Measurements from ENCODE around the gene ACYP2.
"Not testable (repeated sequence)": the region's sequence is repeated elsewhere in the genome, so short reads cannot be mapped to it uniquely, and the experiment has no call there.

ACYP2 gene

DNA sequence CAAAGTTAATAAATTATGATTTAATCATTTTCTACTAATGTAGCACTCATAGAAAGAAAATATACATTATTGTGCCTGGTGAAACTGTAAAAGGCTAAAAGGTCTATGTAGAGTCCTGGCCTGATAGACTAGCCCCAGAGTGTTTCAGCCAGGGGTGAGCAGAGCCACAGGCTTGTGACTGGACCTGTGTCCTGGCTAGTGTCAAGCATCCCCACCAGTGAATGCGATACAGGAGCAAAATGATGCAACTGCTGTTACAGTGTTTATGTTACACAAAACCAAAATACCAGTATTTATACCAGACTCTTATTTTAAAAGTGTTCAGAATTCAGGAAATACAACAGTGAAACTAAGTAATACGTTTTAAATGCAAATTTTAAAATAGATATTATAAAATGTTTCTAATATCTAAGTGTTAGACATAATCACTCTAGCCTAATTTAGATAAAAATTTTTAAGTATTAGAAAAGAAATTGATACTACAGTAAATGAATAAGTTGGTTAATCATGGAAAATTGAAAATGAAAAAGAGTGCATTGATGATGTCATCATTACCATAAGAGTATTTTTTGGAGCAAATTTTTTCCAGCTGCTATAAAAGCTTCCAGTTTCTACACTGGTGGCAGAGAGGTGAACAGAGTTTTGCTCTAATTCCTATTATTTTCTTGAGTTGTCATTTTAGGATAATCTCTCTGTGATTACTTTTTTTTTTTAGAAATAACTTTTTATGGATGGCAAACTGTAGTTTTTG lies 146.8 kb downstream of the ACYP2 start:
- DNase-seq = no peak

GRCh38 chr2:54265081-54265480 lies 149.7 kb downstream of the ACYP2 start:
- DNase-seq = not testable (repeated sequence)

GRCh38 chr2:54267577-54267976 lies 152.2 kb downstream of the ACYP2 start:
- no peak for DNase-seq

DNA sequence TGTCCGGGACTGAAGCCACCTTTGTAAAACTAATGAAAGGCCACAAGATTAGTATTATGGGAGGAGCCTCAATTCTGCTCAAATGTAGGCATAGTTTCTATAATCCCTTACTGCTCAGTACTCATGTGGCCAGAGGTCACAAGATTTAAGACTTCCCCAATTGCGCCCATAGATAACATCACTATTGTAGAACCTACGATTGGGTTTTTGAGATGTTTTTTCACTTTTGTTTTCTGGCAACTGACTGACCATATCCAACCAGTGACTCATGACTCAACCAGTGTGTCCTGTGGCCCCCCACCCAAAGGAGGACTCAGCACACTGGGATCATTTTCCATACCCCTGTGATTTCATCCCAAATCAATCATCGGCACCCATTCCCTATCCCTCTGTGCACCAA lies 155.8 kb downstream of the ACYP2 start:
- no peak for DNase-seq

- DNase-seq = no peak
These were observed 156.6 kb downstream of the ACYP2 start for GRCh38 chr2:54271843-54272627.

- peak in 5 of 56 donors; percentile 2 to 44 (median 9) for DNase-seq
These were observed 159.4 kb downstream of the ACYP2 start for GRCh38 chr2:54274781-54275242.

GRCh38 chr2:54275541-54275940 lies 160.1 kb downstream of the ACYP2 start:
- no peak for DNase-seq

GRCh38 chr2:54279385-54279784 lies 164.0 kb downstream of the ACYP2 start:
- no peak for DNase-seq

DNA sequence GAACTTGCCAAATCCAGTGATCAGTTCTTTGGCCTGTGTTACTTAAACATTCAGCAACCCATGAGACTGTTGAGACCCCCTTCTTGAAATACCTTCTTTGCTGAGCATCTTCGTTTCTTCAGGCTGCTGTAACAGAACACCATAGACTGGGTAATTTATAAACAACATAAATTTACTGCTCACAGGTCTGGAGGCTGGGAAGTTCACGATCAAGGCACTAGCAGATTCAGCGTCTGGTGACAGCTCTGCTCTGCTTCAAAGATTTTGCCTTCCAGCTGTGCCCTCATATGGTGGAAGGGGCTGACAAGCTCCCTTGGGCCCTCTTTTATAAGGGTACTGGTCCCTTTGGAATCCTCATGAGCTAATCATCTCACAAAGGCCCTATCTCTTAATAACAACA lies 169.4 kb downstream of the ACYP2 start:
- no peak for DNase-seq

GRCh38 chr2:54285451-54285850 lies 170.0 kb downstream of the ACYP2 start:
- peak in 1 of 56 donors; percentile 11 for DNase-seq

DNA sequence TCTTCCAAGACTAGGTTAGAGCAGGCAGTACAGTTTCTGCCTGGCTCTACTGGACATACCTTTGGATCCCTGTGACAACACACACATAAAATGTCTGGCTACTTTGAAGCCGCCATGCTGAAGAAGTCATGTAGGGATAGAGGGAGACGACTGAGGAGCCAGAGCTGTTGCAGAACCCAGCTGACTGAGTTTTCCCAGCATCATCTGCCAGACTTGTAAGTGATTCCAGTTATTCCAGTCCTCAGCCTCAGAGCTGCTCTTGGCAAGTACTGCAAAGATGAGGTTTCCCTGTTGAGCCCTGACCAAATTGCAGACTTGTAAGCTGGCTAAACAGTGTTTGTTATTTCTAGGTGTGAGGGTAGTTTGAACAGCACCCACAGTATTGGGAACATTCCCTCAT lies 172.1 kb downstream of the ACYP2 start:
- no peak for DNase-seq

DNA sequence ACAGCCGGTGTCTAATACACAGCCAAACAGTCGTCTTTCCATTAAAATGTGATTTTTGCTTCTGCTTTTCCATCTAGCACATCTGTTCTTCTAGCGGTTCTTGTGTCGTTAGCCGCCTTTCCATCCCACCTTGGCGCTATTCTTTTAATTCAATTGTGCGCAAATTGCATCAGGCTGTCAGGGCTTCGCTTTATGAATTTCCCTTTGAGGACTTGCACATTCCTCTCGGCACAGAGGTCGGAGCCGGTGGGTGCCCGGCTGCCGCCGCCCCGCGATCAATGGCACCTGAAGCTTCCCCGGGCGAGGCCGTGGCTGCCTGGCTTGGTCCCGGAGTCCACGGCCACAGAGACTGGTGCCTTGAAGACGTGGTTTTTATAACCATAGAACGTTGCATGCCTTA lies 174.5 kb downstream of the ACYP2 start:
- peak in 1 of 56 donors; percentile 4 for DNase-seq

GRCh38 chr2:54290356-54291025 lies 175.1 kb downstream of the ACYP2 start:
- peak in 1 of 56 donors; percentile 30 for DNase-seq

GRCh38 chr2:54294665-54295064 lies 179.2 kb downstream of the ACYP2 start:
- DNase-seq = not testable (repeated sequence)

DNA sequence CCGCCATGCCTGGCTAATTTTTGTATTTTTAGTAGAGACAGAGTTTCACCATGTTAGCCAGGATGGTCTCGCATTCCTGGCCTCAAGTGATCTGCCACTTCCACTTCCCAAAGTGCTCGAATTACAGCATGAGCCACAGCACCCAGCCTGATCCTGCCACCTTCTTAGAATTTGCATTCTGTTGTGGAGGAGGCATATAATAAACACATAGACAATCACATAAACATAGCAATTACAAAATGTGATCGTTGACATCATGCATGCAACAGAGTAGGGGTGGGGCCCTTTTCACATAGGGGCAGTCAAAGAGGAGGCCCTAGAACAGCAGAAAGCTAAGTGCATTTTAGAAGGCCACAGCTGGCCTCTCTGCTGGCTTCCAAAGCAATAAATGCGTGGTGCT lies 180.5 kb downstream of the ACYP2 start:
- no peak for DNase-seq

DNA sequence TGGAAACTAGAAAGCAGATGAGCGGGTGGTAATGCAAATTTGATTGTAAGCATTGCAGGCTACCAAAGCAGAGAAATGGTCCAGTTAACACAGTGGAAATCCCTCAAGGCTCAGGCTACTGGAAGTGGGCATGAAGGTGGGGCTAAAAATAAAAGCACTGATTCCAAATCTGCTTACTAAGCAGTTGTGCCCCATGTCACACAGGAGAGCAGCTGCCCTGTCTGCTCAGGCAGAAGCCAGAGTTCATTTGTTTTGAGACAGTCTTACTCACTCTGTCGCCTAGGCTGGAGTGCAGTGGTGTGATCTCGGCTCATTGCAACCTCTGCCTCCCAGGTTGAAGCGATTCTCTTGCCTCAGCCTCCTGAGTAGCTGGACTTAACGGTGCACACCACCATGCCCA lies 183.1 kb downstream of the ACYP2 start:
- no peak for DNase-seq

DNA sequence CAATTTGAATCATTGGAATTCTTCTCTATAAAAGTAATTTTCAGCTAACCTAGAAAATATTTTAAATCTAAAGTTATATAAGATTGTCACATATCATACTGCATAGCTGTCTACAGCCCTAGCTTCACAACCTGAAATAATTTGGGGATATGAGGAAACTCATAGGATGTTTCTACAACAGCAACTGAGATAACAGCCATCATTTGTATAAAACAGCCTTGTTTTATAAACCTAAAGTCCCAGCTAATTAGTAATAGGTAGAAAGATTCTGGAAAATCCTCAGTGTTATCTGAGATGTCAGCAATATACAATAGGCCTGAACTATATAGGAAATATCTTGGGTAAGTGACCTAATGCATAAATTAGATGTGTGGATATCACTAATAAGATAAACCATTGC lies 188.2 kb downstream of the ACYP2 start:
- no peak for DNase-seq

DNA sequence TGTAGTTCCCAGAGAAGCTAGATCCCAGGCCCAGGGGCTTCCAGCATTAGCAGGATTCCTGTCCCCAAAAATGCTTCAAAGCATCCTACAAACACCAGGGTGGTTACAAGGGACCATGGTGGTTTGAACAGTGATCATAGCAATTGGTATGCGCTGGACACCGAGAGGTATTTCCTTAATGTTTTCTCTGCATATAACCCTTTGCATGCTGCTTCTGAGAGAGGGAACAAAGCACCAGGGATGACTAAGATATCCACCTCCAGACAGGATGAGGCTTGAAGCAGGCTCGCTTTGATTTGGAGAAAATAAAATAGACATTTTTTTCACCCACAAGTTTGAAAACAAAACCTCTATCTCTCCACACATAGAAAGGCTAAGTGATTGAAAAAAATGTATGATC lies 191.1 kb downstream of the ACYP2 start:
- DNase-seq = no peak

GRCh38 chr2:54308186-54308585 lies 192.8 kb downstream of the ACYP2 start:
- DNase-seq = no peak

DNA sequence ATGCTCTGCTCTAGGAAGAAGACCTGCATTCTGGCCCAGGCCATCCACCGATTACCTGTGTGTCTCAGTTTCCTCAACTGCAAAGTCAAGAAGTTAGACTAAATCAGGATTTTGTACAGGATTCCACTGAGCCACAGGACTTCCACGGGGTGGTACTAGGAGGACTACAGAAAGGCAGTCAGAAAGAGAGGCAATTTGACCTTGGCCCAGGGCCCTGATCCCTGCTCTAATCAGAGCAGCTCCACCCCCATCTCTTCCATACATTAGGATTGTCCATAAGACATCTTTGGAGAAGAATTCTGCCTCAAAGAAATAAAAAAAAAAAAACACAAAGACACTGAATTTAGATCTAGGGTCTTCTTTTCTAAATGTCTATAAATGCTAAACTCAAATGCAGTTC lies 193.4 kb downstream of the ACYP2 start:
- no peak for DNase-seq

DNA sequence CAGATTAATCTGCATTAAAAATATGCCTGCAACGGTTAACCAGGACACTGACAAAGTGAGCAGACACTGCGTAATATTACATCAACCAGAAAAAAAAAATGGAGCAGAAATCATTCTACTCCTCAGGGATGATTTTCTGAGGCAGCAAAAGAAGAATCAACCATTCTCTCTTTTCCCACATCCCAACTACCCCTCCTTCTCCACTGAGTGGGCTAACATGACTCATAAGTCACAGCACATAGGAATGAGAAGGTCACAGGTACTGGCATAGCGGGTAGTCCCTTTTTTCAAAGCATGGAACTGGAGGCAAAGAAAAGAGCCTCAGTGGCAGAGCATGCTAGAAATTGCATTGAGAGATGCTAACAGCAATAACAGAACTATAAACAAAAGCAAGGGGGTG lies 194.9 kb downstream of the ACYP2 start:
- DNase-seq = no peak

- no peak for DNase-seq
These were observed 195.5 kb downstream of the ACYP2 start for GRCh38 chr2:54310961-54311360.
